HG03135 (cell line): ENCODE results near the gene YJU2.
"Not testable (repeated sequence)": the region's sequence is repeated elsewhere in the genome, so short reads cannot be mapped to it uniquely, and the experiment has no call there.

Experiments used
- ATAC-seq: cut with Tn5 transposase; IDR thresholded peaks from one replicate; pipeline ENCODE4 v1.9.1; 2021; ENCODE audit warnings: mild to moderate bottlenecking, moderate library complexity; ENCODE audit not compliant: unreplicated experiment

Gene YJU2

GRCh38 chr19:4227771-4228170 lies 19.1 kb upstream of the YJU2 start:
- ATAC-seq: no peak

- ATAC-seq: no peak
Measured at GRCh38 chr19:4228765-4229178, 18.1 kb upstream of the YJU2 start.

- ATAC-seq: peak; percentile 51
Measured at GRCh38 chr19:4229179-4229931, 17.5 kb upstream of the YJU2 start, which contains the start of gene EBI3. EBI3 (plus strand) TSS chr19:4229523; CDS start chr19:4229551, 28 bp downstream.

GRCh38 chr19:4230237-4230636 lies 16.6 kb upstream of the YJU2 start:
- not testable (repeated sequence) for ATAC-seq

- ATAC-seq: not testable (repeated sequence)
Measured at GRCh38 chr19:4231521-4231920, 15.4 kb upstream of the YJU2 start.

- not testable (repeated sequence) for ATAC-seq
Measured at GRCh38 chr19:4232139-4232538, 14.7 kb upstream of the YJU2 start.

GRCh38 chr19:4232614-4233281 lies 14.1 kb upstream of the YJU2 start:
- ATAC-seq: no peak

GRCh38 chr19:4233282-4233853 lies 13.5 kb upstream of the YJU2 start:
- no peak for ATAC-seq

- no peak for ATAC-seq
Measured at GRCh38 chr19:4234142-4234861, 12.6 kb upstream of the YJU2 start.

- no peak for ATAC-seq
Measured at GRCh38 chr19:4234862-4235201, 12.0 kb upstream of the YJU2 start.

GRCh38 chr19:4237510-4237909 lies 9.4 kb upstream of the YJU2 start:
- not testable (repeated sequence) for ATAC-seq

GRCh38 chr19:4238831-4239230 lies 8.0 kb upstream of the YJU2 start:
- ATAC-seq: no peak

GRCh38 chr19:4241824-4242430 lies 5.0 kb upstream of the YJU2 start:
- no peak for ATAC-seq

- ATAC-seq: not testable (repeated sequence)
Measured at GRCh38 chr19:4245938-4246337, 942 bp upstream of the YJU2 start.

- no peak for ATAC-seq
Measured at GRCh38 chr19:4256563-4256962, 9.7 kb downstream of the YJU2 start.

- ATAC-seq: no peak
Measured at GRCh38 chr19:4257025-4257424, 10.1 kb downstream of the YJU2 start.

GRCh38 chr19:4258181-4258580 lies 11.3 kb downstream of the YJU2 start:
- ATAC-seq: no peak

GRCh38 chr19:4260613-4261191 lies 13.8 kb downstream of the YJU2 start:
- no peak for ATAC-seq

- ATAC-seq: no peak
Measured at GRCh38 chr19:4264812-4265211, 17.9 kb downstream of the YJU2 start.

GRCh38 chr19:4266253-4267000 lies 19.5 kb downstream of the YJU2 start:
- ATAC-seq: no peak
